ELF-1 (cell line): ENCODE data around the gene KRT6A.

ENCODE experiments used
- DNase-seq: peaks from one replicate; pipeline ENCODE4 v3.0.0-alpha.2; 2016; ENCODE audit warnings: low read depth, low spot score

Gene KRT6A

DNA sequence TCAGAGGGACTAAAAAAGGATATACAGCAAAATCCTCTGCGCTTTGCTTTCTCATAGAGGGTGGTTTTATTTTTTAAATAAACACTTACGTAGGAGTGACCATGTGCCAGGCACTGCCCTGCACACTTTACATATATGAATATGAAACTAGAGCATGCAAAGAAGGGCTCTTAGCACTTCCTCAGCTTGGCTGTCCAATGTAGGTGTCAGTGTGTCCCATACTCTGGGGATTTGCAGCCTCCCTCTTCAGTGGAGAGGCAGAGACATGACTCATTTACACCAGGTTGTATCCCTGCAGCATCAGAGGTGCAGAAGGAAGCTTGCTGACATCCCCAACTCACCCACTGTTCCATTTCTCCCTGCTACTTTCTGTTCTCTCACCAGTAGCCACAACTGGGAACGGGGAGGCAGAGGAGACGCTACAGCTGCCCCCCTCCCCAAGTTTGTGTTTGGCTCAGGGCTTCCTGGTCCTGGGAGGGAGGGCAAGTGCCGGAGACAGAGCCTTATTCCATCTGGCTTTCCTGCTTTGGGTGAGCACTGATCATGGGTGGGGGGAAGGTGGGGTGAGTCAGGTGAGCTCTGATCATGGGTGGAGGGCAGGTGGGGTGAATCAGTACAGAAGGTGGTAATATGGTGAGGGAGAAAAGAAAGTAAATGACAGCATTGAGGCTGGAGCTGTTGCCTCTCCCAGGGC is 32.0 kb upstream of the KRT6A start:
- no peak for DNase-seq

DNA sequence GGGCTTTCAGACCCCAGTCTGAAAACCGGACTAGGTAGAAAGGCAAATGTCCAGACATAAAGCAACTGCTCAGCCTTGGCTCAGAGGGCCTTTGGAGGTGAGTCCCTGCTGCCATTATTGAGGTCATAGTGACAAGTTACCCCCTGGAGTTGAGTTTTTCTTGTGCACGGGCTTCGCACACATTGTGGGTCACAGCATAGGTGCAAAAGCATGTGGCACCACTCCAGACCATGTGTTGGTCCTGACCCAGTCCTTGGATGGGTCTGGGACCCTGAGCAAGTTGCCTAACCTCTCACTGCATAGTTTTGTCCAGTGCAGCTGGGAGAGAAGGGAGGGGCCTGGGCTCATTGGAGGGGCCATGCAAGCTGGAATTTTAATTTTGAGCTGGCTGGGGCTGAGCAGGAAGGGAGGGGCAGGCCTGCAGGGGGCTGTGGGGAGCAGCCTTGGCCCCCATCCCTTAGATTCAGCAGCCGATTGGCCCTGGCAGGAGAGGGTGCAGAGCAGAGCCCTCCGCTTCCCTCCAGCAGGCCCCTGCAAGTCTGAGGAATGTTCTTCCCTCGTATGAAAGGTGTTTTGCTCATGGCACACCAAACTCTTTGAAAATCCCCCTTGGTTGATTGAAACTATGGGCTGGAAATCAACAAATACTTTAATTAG is 31.3 kb upstream of the KRT6A start:
- no peak for DNase-seq

- DNase-seq, result peak; percentile 63
Measured at GRCh38 chr12:52523824-52524223, 30.8 kb upstream of the KRT6A start.

- DNase-seq, result peak; percentile 24
Measured at GRCh38 chr12:52522346-52523011, 29.4 kb upstream of the KRT6A start.

DNA sequence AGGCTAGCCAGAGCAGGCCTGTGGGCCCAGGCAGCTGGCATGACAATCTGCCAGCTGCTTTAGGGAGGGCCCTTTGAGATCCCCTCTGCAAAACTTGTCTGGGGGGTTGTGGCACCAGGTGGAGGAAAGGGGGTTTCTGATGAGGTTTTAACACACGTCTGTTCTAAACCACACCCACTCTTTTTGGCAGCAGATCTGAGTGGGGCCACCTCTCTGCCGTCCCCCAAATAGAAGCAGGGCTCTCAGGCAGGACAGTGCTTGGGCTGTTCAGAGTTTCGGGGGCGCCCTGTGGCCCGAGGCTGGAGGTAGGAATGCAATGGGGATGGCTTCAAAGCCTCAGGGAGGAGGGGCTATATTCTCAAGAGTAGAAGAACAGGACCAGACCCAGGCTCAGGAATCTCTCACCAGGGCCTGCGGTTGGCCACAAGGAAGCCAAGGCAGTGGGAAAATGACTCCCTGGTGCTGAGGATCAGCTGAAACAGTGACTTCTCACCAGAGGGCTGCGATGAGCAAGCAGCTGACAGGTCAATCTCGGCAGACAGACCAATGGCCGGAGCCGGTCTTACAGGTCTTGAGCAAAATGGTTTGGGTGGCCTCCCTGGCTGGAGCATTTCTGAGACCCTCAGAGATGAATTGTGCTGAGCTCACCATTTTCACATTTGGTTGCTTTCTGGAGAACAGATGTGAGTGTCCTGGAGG is 28.7 kb upstream of the KRT6A start:
- peak; percentile 76 for DNase-seq

DNA sequence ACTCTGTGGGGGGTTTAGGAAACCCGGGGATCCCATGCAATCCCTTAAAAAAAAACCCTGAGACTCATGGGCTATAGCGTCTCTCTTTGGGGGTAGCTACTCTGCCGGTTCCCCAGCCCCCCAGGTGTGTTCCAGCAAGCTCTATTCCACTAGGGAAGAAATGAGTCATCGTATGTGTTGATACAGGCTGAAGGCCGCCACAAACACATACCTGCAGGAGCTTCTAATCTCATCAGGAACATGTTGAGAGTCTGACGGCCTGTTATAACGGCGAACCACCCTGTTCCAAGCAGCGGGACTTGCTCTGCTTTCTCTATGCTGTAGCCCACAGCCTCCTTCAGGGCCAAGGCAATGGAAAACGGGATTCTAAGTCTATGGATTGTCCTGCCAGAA is 28.1 kb upstream of the KRT6A start:
- DNase-seq, result peak; percentile 17

- no peak for DNase-seq
Measured at GRCh38 chr12:52519826-52520662, 27.0 kb upstream of the KRT6A start, which contains the start of gene KRT5. TSS of gene KRT5 (minus strand) at chr12:52520394. CDS start at chr12:52520296, 98 bp downstream.

GRCh38 chr12:52519387-52519703 is 26.3 kb upstream of the KRT6A start:
- DNase-seq, result no peak

DNA sequence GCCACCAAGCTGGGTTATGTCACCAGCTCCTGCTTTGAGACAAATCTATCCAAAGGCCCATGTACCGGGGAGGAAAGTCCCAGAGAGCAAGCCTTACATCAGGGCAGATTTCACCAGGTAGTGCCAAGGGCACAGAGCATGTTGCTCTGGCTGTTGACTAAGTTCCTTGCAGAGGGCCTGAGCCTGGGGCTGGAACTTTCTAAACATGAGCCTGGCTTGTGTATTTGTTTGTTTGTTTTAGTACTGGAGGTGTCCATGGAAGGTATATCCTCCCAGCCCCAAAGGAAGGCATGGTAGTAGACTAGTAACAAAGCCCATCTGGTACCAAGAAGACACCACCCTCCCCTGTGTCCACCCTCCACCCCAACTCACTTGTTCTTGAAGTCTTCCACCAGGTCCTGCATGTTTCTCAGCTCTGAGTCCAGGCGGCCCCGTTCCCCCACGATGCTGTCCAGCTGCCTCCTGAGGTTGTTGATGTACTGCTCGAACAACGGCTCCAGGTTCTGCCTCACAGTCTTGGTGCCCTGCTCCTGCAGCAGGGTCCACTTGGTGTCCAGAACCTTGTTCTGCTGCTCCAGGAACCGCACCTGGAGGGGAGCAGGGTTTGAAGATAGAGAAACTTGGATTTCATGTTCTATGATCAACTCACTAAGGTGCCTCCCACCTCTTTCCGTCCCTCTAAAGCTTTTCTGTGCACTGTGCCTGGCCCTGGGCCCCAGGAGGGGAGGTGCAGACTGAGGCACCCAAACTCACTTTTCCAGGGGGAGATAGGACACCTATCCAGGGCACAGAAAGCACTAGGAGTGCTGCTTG is 25.7 kb upstream of the KRT6A start:
- DNase-seq, result no peak

DNA sequence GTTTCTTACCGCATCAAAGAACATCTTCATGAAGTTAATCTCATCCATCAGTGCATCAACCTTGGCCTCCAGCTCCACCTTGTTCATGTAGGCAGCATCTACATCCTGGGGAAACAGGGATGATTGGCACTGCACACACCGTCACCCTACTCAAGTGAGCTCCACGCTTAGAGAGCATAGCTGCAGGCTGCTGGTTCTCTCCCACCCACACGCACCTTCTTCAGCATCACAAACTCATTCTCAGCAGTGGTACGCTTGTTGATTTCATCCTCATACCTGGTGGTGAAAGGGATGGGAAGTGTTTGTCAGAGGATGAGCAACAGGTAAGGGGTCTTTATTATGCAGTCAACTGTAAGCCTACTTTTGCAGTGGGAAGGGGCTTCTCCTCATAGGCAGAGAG is 24.8 kb upstream of the KRT6A start:
- DNase-seq, result no peak

DNA sequence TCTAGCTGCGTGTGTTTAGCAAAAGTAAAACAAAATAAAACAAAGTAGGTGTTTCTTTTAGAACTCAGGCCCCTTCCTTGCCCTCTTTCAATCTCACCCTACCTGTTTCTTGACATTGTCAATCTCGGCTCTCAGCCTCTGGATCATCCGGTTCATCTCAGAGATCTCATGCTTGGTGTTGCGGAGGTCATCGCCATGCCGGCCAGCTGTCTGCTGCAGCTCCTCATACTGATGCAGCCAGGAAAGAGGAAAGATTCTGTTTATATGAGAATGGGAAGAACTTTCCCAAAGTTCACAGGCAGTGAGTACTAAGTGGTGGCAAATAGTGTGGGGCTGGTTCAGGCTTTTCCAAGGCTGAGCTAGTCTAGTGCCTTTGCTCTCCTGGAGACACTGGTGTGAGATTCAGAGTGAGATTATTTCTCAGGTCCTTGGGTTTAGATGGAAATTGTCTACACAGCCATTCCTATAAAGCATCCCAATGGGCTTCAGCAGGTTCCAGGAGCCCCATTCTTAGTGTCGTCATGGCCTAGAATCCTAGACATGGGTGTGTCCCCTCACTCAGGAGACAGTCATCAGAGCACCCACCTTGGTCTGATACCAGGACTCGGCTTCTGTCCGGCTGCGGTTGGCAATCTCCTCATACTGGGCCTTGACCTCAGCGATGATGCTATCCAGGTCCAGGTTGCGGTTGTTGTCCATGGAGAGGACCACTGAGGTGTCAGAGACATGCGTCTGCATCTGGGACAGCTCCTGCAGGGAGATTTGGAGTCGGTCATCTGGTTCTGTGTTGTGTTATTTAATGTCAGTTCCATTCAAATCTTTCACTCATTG is 24.2 kb upstream of the KRT6A start:
- DNase-seq, result no peak

DNA sequence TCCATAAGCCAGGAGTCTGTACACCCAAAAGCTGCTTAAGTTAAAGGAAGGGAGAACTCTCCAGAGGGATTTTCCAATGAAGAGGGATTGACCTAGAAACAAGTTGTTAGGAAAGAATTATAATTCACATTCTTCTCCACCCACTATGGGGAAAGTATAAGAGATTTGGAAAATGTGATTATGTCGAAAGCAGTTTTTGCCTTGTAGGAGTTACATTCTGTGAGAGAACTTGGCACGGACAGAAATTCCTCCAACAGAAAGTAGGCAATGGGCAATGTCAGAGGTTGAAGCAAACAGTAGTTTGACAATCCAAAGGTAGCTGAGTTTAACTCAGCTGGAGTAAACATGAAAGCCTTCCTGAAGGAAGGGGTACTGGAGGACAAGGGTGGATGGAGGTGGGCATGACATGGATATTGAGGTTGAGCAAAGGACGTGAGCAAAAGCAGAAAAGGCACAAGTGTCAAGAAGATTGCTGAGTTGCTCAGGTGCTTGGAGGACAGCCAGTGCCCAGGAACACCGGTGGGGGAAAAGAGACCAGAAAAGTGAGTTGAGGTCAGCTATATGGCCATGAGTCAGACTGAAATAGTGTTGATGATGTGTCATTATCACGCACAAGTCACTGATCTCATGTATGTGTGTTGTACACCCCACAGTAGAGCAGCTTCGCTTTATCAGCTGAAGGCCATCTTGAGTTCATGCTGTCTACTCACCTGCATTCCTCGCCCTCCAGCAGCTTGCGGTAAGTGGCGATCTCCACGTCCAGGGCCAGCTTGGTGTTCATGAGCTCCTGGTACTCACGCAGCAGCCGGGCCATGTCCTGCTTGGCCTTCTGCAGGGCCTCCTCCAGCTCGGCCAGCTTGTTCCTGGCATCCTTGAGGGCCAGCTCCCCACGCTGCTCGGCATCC is 23.1 kb upstream of the KRT6A start:
- no peak for DNase-seq

- no peak for DNase-seq
Measured at GRCh38 chr12:52515319-52515646, 22.2 kb upstream of the KRT6A start.

DNA sequence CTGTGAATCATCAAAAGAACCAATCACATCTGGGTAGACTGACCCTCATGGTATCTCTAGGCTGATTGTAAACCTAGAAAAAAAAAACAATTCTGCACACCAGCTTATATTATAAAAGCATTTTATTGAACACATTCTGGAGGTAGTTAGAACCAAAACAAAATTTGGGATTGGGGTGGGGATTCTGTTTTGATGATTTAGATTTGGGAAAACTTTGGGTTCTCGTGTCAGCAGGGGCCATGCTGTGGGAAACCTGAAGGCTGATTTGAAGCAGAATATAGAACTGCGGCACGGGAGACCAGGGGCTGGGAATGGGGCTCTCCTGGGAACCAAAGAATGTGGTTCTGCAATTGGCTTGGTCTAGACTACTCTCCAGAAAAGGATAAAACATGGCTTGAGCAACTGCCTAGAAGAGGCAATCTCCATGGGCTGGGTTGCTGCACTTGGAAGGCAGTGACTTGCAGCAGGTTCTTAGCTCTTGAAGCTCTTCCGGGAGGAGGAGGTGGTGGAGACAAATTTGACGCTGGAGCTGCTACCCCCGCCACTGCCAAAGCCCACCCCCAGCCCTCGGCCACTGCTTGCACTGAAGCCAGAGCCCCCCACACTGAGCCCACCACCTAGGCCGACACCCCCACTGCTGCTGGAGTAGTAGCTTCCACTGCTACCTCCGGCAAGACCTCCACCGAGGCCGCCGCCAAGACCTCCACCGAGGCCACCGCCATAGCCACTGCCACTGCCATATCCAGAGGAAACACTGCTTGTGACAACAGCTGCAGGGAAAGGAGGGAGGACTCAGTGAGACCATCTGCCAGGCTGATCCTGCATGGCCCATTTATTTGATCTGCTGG is 21.6 kb upstream of the KRT6A start:
- DNase-seq, result no peak

GRCh38 chr12:52513736-52514135 is 20.7 kb upstream of the KRT6A start:
- DNase-seq, result no peak

GRCh38 chr12:52508211-52508610 is 15.2 kb upstream of the KRT6A start:
- DNase-seq, result no peak

DNA sequence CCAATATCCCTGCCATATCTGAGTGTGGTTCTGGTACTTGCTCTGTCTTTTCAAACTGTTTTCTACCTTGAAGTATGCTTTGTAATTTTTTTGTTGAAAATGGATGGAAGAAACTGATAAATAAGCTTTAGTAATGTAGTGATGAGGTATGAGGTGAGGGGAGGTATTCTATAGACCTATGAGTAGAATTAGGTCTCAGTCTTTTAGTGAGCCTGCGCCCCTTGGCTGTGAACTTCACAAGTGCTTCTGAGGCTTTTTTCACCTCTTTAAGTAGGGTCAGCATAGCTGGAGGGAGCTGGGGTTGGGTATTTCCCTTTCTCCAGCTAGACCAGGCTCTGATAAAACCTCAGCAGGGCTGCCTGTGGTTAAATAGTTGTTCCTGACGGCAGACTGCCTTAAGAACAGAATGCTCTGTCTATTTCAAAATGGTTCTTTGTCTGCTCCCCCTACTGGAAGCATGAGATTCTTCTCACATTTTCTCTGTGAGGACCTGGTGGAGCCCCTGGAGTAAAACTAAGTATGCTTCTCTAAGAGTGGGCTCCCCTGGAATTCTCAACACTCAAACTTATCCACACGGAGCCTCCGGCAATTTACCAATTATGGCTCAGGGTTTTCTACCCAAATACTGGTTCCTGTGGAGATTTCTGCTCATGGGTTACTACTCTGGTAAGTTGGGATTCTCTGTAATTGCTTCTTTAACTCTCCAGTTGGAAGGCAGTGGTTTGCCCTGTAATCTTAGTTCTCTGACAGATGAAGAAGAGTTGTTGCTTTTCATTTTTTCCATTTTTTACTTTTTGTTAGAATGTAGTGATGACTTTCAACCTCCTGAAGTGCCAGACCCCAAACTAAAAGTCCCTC is 14.0 kb upstream of the KRT6A start:
- peak; percentile 65 for DNase-seq
